Transverse colon (tissue), 4 donors: ENCODE results near the gene GFOD1.

Source experiments
- CTCF ChIP-seq, 5 experiments: fragments of 200-600 bp in 3 of 5; fragments of 450-650 bp in 2 of 5; sonication (generic) in 3 of 5; IDR thresholded peaks; 1 replicate in 2 of 5; 2 replicates in 3 of 5; pipeline ENCODE4 v1.5.1; 2016 to 2017; ENCODE audit warnings: antibody characterized with exemption in 5 of 5, inconsistent platforms in 3 of 5, mild to moderate bottlenecking in 2 of 5, moderate library complexity in 1 of 5
- POLR2AphosphoS5 ChIP-seq, 3 donors: sonication (generic); formaldehyde crosslinking; IDR thresholded peaks; one replicate each; pipeline ENCODE4 v1.6.1; 2016; ENCODE audit warnings: antibody characterized with exemption in 3 of 3

DNA sequence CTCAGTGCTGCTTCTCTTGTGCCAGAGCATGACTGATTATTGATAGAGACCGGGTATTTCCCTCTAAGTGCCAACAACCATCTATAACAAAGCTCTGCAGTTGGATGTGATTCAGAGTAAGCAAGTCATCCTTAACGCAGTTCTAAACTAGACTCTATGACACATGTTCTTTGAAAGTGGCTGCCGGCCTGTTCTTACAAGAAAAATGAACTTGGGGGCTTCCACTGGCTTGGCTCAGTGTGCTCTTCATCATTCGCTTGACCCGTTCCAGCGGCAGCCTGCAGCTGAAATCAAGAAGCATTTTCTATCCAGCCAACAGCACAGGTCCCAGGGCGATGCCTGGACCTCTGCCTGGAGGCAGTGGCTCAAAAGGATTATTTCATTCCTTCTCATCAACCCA, 29.8 kb downstream of the GFOD1 start:
- TF ChIP-seq CTCF (IDR thresholded peaks at IDR 0.05) (no peak), POLR2AphosphoS5 (IDR thresholded peaks at IDR 0.05) (no peak)
